Heart left ventricle (tissue), 16 donors: ENCODE data around the gene AKAP13. TPM values are rescaled to one million over a fixed set of nuclear protein-coding genes. Genes with fewer than 3 reads are reported as not detected.

Experiments
- ATAC-seq, 4 donors: fragments of 200-7000 bp; cut with Tn5 transposase; one replicate each; pipeline ENCODE4 v1.9.1; 2020 to 2022; ENCODE audit warnings: moderate library complexity in 4 of 4, mild to moderate bottlenecking in 3 of 4, moderate number of reproducible peaks in 1 of 4
- DNase-seq, 5 donors: peaks; one replicate each; pipeline ENCODE4 v3.0.0-alpha.2; 2020
- H3K27ac ChIP-seq, 12 donors: fragments of 200-600 bp; sonication (generic) in 4 of 12; one replicate each; pipeline versions ENCODE4 v1.5.0 to v1.8.0; 2016 to 2022; ENCODE audit warnings: mild to moderate bottlenecking in 2 of 12
- H3K27me3 ChIP-seq, 9 donors: fragments of 200-600 bp; sonication (generic) in 2 of 9; one replicate each; pipeline versions ENCODE4 v1.5.1 to v1.8.0; 2016 to 2022; ENCODE audit warnings: mild to moderate bottlenecking in 3 of 9
- H3K36me3 ChIP-seq, 9 donors: fragments of 200-600 bp; sonication (generic) in 2 of 9; one replicate each; pipeline versions ENCODE4 v1.5.0 to v1.8.0; 2018 to 2022; ENCODE audit warnings: mild to moderate bottlenecking in 2 of 9
- H3K4me1 ChIP-seq, 12 donors: fragments of 200-600 bp; sonication (generic) in 4 of 12; one replicate each; pipeline versions ENCODE4 v1.5.0 to v1.8.0; 2016 to 2022; ENCODE audit warnings: mild to moderate bottlenecking in 3 of 12
- H3K4me3 ChIP-seq, 12 donors: fragments of 200-600 bp; sonication (generic) in 4 of 12; one replicate each; pipeline versions ENCODE4 v1.5.0 to v1.8.0; 2017 to 2022; ENCODE audit warnings: mild to moderate bottlenecking in 9 of 12, moderate library complexity in 4 of 12
- H3K9me3 ChIP-seq, 12 donors: fragments of 200-600 bp; sonication (generic) in 4 of 12; one replicate each; pipeline versions ENCODE4 v1.5.0 to v1.8.0; 2016 to 2022; ENCODE audit warnings: mild to moderate bottlenecking in 1 of 12
- POLR2A ChIP-seq, 2 donors: fragments of 450-650 bp; IDR thresholded peaks; one replicate each; pipeline ENCODE4 v1.6.1; 2017; ENCODE audit warnings: antibody characterized with exemption in 2 of 2, mild to moderate bottlenecking in 2 of 2, moderate library complexity in 2 of 2
- WGBS, 4 donors: extraction: QIAGEN DNeasy Blood & Tissue Kit in 2 of 4; methylation state at CpG; one replicate each; pipeline versions ENCODE4 v1.1.5 to v1.1.7; 2013 to 2018; 5-methylcytosine and 5-hydroxymethylcytosine counted together
- intact Hi-C, 10 donors: fragments of 100-400 bp; cut with DNase I; formaldehyde crosslinking; loops; one replicate each; pipeline versions ENCODE4 v1.11.1 to v1.14.2; 2022
- polyA plus RNA-seq, 2 donors: library from polyadenylated mRNA; stranded (reverse); fragments of 200-250 nt; gene quantifications; one replicate each; pipeline ENCODE4 v1.2.3, GENCODE V29; 2013
- total RNA-seq, 9 donors: library from RNA; depleted of rRNA in 2 of 9; stranded (reverse); fragments of >200 nt in 2 of 9; fragmentation: NEBNext Ultra II Directional in 3 of 9; extraction: Animal tissue kit (Norgen Biotek cat#: 25700) in 3 of 9; gene quantifications; one replicate each; pipeline versions ENCODE4 v1.1.0 to v1.2.4, GENCODE V29; 2016 to 2023
- TF ChIP-seq, protein P1 (sequence below), 12 donors: fragments of 200-600 bp; sonication (generic) in 4 of 12; IDR thresholded peaks; one replicate each; pipeline versions ENCODE4 v1.5.0 to v1.8.0; 2018 to 2022; ENCODE audit warnings: antibody characterized with exemption in 12 of 12, mild to moderate bottlenecking in 5 of 12
- donor health status: ischemic (EF 13 %, LVEDD 7.1; RV severe dilation, severe dysfunction).
- donor health status: healthy with polysubstance abuse.
- donor health status: DM: no; HTN: yes; CAD: no.
- donor health status: DM: no; HTN: no; CAD: no.
- donor health status: ischemic (EF 25% LVEDD 6.9; RV normal size, moderate dysfunction).
- donor health status: ischemic (EF 25% LVEDD 5.7; RV mildly dilated, moderate dysfunction).
- donor health status: healthy.
- donor health status: DM: yes; HTN: yes; CAD: no.
- donor health status: ischemic (EF 35%, LVEDD 5.7; RV mildly dilated, moderate dysfunction).
- donor health status: nonischemic (EF 11% LVEDD 7.7; RV severe dilation, severe dysfunction).
- donor health status: DM: yes; HTN: yes; CAD: no.
- donor health status: PGD.
- donor health status: ischemic (EF 29% LVEDD 5.4; RV normal size, mild dysfunction).
- donor health status: nonischemic (EF 23%, LVEDD 6.1; RV moderate dilation, normal function).

Gene AKAP13
- total and polyA plus RNA-seq, 11 donors = 124 to 598 (median 340) TPM

DNA sequence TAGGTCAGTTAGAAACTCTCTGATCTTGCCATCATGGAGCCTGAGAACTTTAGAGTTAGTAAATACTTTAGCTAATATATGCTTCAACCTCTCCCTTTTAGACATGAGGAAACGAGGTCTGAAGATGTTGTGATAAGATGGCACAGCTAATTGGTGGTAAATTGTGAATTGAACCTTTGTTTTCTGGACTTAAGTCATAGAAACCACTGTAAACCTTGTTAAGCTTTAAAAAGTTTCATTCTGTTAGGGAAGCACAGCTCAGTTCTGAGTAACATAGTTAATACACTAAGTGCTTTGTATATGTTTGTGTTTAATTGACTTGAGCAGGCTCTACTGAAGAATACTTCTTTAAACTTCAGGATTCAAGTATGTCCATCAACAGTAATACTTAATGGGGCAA, 108.6 kb downstream of the AKAP13 start:
- TF ChIP-seq POLR2A (IDR thresholded peaks at IDR 0.05) = no peak
- TF ChIP-seq, protein P1, sequence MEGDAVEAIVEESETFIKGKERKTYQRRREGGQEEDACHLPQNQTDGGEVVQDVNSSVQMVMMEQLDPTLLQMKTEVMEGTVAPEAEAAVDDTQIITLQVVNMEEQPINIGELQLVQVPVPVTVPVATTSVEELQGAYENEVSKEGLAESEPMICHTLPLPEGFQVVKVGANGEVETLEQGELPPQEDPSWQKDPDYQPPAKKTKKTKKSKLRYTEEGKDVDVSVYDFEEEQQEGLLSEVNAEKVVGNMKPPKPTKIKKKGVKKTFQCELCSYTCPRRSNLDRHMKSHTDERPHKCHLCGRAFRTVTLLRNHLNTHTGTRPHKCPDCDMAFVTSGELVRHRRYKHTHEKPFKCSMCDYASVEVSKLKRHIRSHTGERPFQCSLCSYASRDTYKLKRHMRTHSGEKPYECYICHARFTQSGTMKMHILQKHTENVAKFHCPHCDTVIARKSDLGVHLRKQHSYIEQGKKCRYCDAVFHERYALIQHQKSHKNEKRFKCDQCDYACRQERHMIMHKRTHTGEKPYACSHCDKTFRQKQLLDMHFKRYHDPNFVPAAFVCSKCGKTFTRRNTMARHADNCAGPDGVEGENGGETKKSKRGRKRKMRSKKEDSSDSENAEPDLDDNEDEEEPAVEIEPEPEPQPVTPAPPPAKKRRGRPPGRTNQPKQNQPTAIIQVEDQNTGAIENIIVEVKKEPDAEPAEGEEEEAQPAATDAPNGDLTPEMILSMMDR (IDR thresholded peaks at IDR 0.05) = no peak
- peaks cover 0 to 19% (median 9%) of the 10 kb centered on the region in 9 donors for H3K36me3 ChIP-seq
- DNase-seq (no peak), ATAC-seq (no peak)
- no peak overlapping the region for H3K4me3 ChIP-seq
- 39 to 51% (median 47%) methylated on average over 1 of the region's 1 CpG for whole genome bisulfite sequencing, 4 donors
- peaks cover 0 to 79% (median 37%) of the 10 kb centered on the region in 12 donors for H3K4me1 ChIP-seq
- no peaks in the 10 kb centered on the region for H3K9me3 ChIP-seq
- peak overlapping the region in 2 of 12 donors; percentile 4 to 35 for H3K27ac ChIP-seq
- H3K27me3 ChIP-seq = no peaks in the 10 kb centered on the region
- intact Hi-C loops = loop anchor here in 8 of 10 donors (10.0 kb wide), 7 partner anchors 96 to 346 kb away; no protein-coding TSS in a partner anchor

DNA sequence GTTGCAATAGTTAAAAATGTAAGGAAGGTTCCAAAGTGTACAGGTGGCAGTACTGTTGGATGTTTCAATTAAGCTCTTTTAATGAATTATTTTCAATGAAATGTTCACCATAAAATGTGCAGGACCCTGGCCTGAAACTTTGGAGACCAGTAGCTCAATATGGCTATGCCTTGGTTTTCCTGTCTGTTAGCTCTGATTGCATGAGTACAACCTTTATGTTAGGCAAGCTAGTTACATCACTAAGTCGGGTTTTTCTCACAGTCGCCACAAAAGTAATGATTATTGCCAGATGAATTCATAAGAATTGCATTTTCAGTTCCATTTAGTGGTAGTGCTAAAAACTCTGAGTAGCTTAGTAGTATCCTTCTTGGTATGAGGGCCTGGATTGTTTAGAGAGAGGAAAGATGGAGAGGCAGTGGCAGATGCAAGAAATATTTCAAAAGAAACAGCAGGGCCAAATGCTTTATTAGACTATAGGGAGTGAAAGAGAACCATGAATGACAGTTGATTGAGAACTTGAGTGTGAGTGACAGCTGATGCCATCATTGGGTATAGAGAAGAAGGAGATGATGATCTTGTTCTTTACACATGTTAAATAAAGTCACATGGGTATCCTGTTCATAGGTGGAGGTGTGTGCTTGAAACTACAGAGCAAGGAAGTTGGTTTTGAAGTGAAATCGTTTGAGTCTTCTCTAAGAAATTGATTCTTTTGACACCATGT, 109.5 kb downstream of the AKAP13 start:
- ATAC-seq = no peak
- TF ChIP-seq, protein P1 (IDR thresholded peaks at IDR 0.05) = no peak
- TF ChIP-seq POLR2A (IDR thresholded peaks at IDR 0.05) = no peak
- Histone ChIP-seq H3K4me1 (peaks cover 0 to 81% (median 42%) of the 10 kb centered on the region in 12 donors), H3K4me3 (no peak overlapping the region), H3K9me3 (no peaks in the 10 kb centered on the region), H3K36me3 (peaks cover 0 to 19% (median 9%) of the 10 kb centered on the region in 9 donors), H3K27ac (no peak overlapping the region), H3K27me3 (no peaks in the 10 kb centered on the region)
- intact Hi-C loops = loop anchor here in 9 of 10 donors (2.0 to 10.0 kb wide), 9 partner anchors 93 to 345 kb away; no protein-coding TSS in a partner anchor
- DNase-seq = no peak
- WGBS, 4 donors = 82 to 88% (median 84%) methylated on average over 3 of the region's 3 CpGs

DNA sequence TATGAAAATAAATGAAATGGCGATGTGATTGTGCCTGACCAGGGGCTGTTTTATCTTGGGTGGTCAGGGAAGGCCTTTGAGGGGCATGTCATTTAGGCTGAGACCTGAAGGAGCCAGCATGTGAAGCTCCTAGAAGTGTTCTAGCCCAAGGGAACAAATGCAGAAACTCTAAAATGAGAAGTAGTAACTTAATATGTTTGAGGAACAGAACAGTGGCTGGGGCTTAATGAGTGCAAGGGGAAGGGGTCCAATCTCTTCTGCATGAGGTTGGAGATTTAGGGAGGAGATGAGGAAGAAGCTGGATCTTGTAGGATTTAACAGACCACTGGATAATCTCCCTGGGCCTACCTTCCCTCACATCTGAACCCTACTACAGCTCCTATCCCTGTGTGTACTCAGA, 110.5 kb downstream of the AKAP13 start:
- intact Hi-C loops = loop anchor here in 3 of 10 donors (2.0 to 10.0 kb wide), 4 partner anchors 92 to 224 kb away; no protein-coding TSS in a partner anchor
- Histone ChIP-seq H3K27me3 (no peaks in the 10 kb centered on the region), H3K4me3 (no peak overlapping the region), H3K27ac (no peak overlapping the region), H3K36me3 (peaks cover 0 to 19% (median 9%) of the 10 kb centered on the region in 9 donors), H3K9me3 (no peaks in the 10 kb centered on the region), H3K4me1 (peaks cover 0 to 83% (median 45%) of the 10 kb centered on the region in 12 donors)
- no peak for TF ChIP-seq POLR2A (IDR thresholded peaks at IDR 0.05)
- TF ChIP-seq, protein P1 (IDR thresholded peaks at IDR 0.05) = no peak
- 88 to 95% (median 91%) methylated on average over 1 of the region's 1 CpG for WGBS, 4 donors
- DNase-seq = no peak
- ATAC-seq = no peak

DNA sequence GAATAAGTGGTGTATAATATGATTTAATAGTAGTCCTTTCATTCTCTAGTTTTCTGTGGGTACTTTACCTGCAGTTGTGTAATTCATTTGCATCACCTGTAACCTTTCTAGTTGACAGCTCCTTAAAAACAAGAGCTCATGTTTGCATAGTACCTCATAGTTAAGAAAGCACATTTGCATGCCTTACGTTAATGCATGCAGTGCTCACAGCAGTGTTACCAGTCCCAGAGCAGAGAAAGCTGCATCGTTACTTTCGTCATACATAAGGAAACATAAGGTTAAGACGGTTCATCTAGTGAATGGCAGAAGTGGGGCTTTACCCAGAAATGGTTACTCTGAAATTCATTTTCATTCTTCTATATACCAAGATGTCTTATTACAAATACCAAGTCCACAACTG, 111.3 kb downstream of the AKAP13 start:
- WGBS, 4 donors = 68 to 81% (median 77%) methylated on average over 4 of the region's 4 CpGs
- no peak for ATAC-seq
- no peaks in the 10 kb centered on the region for H3K27me3 ChIP-seq
- no peak overlapping the region for H3K27ac ChIP-seq
- peaks cover 4 to 84% (median 53%) of the 10 kb centered on the region in 12 donors for H3K4me1 ChIP-seq
- intact Hi-C loops = loop anchor here in 3 of 10 donors (2.0 to 10.0 kb wide), 4 partner anchors 91 to 223 kb away; no protein-coding TSS in a partner anchor
- TF ChIP-seq, protein P1 (IDR thresholded peaks at IDR 0.05) = no peak
- no peak for TF ChIP-seq POLR2A (IDR thresholded peaks at IDR 0.05)
- H3K9me3 ChIP-seq = no peaks in the 10 kb centered on the region
- H3K4me3 ChIP-seq = no peak overlapping the region
- peaks cover 0 to 19% (median 9%) of the 10 kb centered on the region in 9 donors for H3K36me3 ChIP-seq
- DNase-seq = no peak
